Measurements from ENCODE around the gene BDNF.

- TF ChIP-seq CTCF (conservative IDR thresholded peaks at IDR 0.05; ENCODE audit: low read length) (no peak), EZH2phosphoT487 (IDR thresholded peaks at IDR 0.05; ENCODE audit: borderline replicate concordance) (no peak)
Measured at GRCh38 chr11:27625347-27625912, 74.8 kb downstream of the BDNF start.
